Loucy (cell line): ENCODE results near the gene ZFR2.

Source experiments
- CTCF ChIP-seq: fragments of 200-600 bp; sonication (generic); conservative IDR thresholded peaks from 2 replicates; pipeline ENCODE4 v1.5.1; 2014; ENCODE audit warnings: mild to moderate bottlenecking, antibody characterized with exemption, low read length
- EZH2phosphoT487 ChIP-seq: fragments of 200-600 bp; IDR thresholded peaks from 2 replicates; pipeline ENCODE4 v1.6.1; 2018; ENCODE audit warnings: antibody characterized with exemption, mild to moderate bottlenecking, moderate library complexity, borderline replicate concordance

GRCh38 chr19:3908266-3909054 is 39.6 kb upstream of the ZFR2 start:
- TF ChIP-seq CTCF = no peak
- TF ChIP-seq EZH2phosphoT487 = no peak
